Measurements from ENCODE around the gene LRRC2.
"Not testable (repeated sequence)": the region's sequence is repeated elsewhere in the genome, so short reads cannot be mapped to it uniquely, and the experiment has no call there.

LRRC2 gene

GRCh38 chr3:46557814-46558183 lies 8.3 kb downstream of the LRRC2 start:
- DNase-seq (ENCODE audit: low read depth, low spot score) = no peak

DNA sequence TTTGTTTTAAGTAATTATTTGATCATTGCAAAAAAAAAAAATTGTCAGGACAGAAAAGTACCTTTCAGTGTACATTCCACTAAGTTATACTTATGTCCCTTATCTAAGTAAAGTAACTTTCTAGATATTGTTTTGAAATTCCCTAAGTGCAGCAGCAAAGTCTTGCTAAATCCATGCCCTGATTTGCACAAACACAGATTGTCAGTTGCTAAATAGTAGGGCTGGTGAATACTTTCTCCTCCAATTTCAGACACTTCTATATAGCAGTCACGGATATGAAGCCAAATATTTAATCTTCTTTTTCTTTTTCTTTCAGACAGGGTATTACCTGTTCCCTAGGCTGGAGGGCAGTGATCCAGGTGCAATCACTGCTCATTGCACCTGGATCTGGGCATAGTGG lies 12.9 kb downstream of the LRRC2 start:
- no peak for DNase-seq (ENCODE audit: low read depth, low spot score)

- DNase-seq (ENCODE audit: low read depth, low spot score) = no peak
Measured at GRCh38 chr3:46552538-46552937, 13.6 kb downstream of the LRRC2 start.

DNA sequence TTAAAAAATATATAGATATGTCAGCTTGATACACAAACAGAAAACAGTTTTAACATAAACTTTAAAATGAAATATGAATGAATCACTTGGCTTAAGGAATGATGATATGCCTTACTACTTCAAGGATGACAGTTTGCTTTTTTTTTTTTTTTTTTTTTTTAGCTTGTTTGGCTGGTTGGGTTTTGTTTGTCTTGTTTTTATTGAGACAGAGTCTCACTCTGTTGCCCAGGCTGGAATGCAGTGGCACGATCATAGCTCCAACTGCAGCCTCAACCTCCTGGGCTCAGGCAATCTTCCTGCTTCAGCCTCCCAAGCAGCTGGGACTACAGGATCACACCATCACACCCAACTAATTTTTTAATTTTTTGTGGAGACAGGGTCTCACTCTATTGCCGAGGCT lies 14.5 kb downstream of the LRRC2 start:
- no peak for DNase-seq (ENCODE audit: low read depth, low spot score)

GRCh38 chr3:46549989-46550388 lies 16.1 kb downstream of the LRRC2 start:
- DNase-seq (ENCODE audit: low read depth, low spot score) = no peak

DNA sequence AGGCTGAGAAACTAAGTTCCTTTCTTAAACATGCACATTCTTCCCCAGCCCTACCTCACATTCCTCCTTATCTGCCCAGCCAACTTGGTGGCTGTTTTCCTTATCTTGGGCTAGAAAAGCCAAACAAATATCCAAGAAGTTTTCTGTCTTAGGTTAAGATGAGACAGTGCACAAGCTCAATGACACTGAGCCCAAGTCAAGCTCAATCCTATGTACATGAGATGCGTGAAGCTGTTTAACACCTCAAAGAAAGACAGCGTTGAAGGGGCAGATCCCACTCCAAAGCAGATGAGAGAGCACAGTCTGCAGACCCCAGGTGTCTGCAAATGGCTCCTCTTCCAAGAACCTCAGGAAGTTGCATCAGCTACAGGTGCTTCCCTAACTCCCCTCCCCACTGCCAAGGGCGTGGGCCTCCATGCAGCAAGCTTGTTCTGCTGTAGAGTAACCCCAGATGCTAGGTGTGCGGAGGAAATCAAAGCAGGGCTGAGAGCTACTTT lies 16.6 kb downstream of the LRRC2 start:
- DNase-seq (ENCODE audit: low read depth, low spot score) = no peak

DNA sequence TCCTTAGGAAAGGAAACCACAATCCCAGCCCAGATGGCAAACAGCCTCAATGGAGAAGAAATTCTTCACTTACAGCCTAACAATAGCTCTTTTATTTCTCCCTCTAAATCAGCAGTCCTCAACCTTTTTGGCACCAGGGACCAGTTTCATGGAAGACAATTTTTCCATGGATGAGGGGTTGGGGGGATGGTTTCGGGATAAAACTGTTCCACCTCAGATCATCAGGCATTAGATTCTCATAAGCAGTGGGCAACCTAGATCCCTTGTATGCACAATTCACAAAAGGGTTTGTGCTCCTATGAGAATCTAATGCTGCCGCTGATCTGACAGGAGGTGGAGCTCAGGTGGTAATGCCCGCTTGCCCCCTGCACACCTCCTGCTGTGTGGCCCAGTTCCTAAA lies 17.5 kb downstream of the LRRC2 start:
- DNase-seq (ENCODE audit: low read depth, low spot score) = not testable (repeated sequence)

GRCh38 chr3:46546896-46547440 lies 19.1 kb downstream of the LRRC2 start:
- no peak for DNase-seq (ENCODE audit: low read depth, low spot score)

- DNase-seq (ENCODE audit: low read depth, low spot score) = no peak
Measured at GRCh38 chr3:46545818-46546630, 20.1 kb downstream of the LRRC2 start.

- no peak for DNase-seq (ENCODE audit: low read depth, low spot score)
Measured at GRCh38 chr3:46544771-46545503, 21.2 kb downstream of the LRRC2 start.

DNA sequence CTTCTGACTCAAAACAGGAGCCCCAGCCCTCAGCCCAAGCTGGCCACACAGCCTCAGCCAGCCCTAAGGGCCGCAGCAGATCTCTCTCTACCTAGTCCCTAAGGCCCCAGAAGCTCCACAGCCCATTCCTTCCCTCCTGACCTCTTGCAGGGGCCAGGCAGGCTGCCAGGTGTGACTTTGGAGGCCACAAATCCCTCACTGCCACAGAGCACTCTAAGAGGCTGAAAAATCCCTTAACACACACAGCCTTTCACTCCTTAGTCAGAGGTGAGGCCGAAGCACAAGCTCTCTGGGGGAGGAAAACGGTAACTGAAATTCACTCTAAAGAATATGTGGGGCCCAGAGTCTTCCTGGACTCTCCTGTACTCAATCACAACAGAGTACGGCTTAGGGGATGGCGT lies 23.3 kb downstream of the LRRC2 start:
- no peak for DNase-seq (ENCODE audit: low read depth, low spot score)

- no peak for DNase-seq (ENCODE audit: low read depth, low spot score)
Measured at GRCh38 chr3:46542344-46542743, 23.8 kb downstream of the LRRC2 start.

GRCh38 chr3:46541835-46542234 lies 24.3 kb downstream of the LRRC2 start:
- DNase-seq (ENCODE audit: low read depth, low spot score) = no peak

DNA sequence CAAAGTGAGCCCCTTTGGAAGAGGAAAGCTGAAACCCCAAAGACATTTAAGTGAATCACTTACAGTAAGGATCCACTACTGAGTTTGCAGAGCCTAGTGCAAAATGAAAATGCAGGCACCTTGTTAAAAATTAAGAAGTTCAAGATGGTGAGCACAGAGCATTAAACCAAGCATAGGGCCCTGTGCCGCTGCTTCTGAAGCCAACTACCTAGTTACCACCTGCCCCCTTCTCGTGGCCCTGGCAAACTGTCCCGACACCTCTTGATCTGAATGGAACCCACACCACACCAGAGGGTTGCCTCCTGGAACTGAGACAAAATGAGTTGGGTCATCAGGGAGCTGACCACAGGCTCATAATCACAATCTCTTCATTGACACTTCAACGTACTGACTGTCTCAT lies 25.6 kb downstream of the LRRC2 start:
- DNase-seq (ENCODE audit: low read depth, low spot score) = no peak

DNA sequence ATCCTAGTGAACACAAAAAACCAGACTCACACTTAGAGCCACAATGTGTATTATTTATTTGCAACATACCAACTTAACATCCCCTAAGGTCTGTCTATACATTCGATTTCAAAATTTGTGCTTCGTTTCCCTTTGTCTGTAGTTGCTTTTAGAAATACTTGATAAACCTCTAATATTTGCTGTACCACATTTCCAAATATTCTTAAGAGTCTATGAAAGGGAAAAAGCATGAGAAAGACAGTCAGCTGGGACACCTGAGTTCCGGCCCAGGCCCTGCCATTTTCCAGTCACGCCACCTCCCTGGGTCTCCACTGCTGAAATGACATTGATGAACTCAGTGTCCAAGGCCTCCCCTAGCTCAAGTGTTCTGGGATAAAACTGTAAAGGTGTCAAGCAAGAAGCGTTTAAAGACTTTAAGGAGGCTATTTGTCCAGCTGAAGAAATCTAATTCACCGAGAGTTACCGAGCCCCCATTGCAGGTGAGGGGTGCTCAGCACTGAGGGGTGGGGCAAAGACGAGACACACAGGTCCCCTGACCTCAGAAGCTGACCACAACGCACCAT lies 26.6 kb downstream of the LRRC2 start:
- DNase-seq (ENCODE audit: low read depth, low spot score) = no peak

- peak; percentile 48 for DNase-seq (ENCODE audit: low read depth, low spot score)
Measured at GRCh38 chr3:46538803-46539442, 27.2 kb downstream of the LRRC2 start.

DNA sequence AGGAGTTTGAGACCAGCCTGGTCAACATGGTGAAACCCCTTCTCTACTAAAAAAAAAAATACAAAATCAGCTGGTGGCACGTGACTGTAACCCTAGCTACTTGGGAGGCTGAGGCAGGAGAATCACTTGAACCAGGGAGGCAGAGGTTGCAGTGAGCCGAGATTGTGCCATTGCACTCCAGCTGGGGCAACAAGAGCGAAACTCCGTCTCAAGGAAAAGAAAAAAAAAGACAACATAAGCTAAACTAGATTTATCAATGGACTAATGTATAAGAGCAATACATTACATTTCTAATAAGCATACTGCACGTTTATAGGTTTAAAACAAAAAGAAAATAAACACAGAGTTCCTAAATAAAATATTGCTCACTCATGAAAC lies 27.7 kb downstream of the LRRC2 start:
- DNase-seq (ENCODE audit: low read depth, low spot score) = not testable (repeated sequence)

- no peak for DNase-seq (ENCODE audit: low read depth, low spot score)
Measured at GRCh38 chr3:46537779-46538178, 28.3 kb downstream of the LRRC2 start.

DNA sequence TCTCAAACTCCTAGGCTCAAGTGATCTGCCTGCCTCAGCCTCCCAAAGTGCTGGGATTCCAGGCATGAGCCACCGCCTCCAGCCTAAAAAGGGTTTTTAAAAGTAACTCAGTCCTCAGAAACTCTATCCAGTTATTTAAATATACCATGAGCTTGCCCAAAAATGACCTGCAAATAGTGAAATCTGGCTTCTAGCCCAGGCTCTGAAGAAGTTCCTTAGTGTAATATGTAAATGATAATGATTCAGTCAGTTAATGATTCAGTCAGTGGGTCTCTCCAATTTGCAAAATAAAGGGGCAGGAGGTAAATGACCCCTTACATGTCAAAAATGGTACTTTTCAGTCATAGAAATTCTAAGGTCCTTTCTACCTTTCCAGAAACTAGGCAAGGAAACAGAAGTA lies 28.8 kb downstream of the LRRC2 start:
- DNase-seq (ENCODE audit: low read depth, low spot score) = no peak

- DNase-seq (ENCODE audit: low read depth, low spot score) = no peak
Measured at GRCh38 chr3:46536758-46537157, 29.3 kb downstream of the LRRC2 start.

GRCh38 chr3:46535746-46536145 lies 30.4 kb downstream of the LRRC2 start:
- no peak for DNase-seq (ENCODE audit: low read depth, low spot score)

DNA sequence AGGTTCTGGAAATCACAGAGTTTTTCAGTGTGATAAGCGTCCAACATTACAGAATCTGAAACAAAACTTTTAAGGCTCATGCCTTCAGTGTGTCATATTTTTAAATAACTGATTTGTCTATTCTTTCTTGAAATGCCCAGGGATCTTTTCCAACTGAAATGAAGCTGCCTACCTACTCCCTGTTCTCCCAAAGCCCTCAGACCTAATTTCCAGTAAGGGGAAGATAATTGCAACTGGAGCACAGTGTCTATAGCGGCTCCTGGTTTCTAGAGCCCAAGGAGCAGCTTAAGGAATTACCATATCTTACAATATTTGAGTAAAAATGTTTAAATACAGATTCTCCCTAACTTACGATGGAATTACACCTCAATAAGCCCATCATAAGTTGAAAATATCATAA lies 33.0 kb downstream of the LRRC2 start:
- no peak for DNase-seq (ENCODE audit: low read depth, low spot score)

Measured in activated CD4-positive, CD25-positive, alpha-beta regulatory T cell treated with anti-CD3 and anti-CD28 coated beads, Interleukin-2, amount 50 U/mL, for 16 hours (primary cell).